GM23248 (cell line): ENCODE data around the gene ARHGEF28.

Experiments
- EZH2 ChIP-seq: fragments of 200-600 bp; sonication (generic); IDR thresholded peaks from 2 replicates; pipeline ENCODE4 v1.6.1; 2018; ENCODE audit warnings: antibody characterized with exemption, mild to moderate bottlenecking; ENCODE audit not compliant: insufficient read depth, poor library complexity, severe bottlenecking
- EZH2phosphoT487 ChIP-seq: fragments of 200-600 bp; sonication (generic); IDR thresholded peaks from 2 replicates; pipeline ENCODE4 v1.6.1; 2018; ENCODE audit warnings: antibody characterized with exemption, moderate library complexity, mild to moderate bottlenecking, low read depth; ENCODE audit not compliant: insufficient read depth

- TF ChIP-seq EZH2phosphoT487 (no peak), EZH2 (no peak)
Measured at GRCh38 chr5:73867345-73868335, 241.6 kb downstream of the ARHGEF28 start.
